ENCODE data around the gene ATG5.
"Not testable (repeated sequence)": the region's sequence is repeated elsewhere in the genome, so short reads cannot be mapped to it uniquely, and the experiment has no call there.

The ATG5 gene

DNA sequence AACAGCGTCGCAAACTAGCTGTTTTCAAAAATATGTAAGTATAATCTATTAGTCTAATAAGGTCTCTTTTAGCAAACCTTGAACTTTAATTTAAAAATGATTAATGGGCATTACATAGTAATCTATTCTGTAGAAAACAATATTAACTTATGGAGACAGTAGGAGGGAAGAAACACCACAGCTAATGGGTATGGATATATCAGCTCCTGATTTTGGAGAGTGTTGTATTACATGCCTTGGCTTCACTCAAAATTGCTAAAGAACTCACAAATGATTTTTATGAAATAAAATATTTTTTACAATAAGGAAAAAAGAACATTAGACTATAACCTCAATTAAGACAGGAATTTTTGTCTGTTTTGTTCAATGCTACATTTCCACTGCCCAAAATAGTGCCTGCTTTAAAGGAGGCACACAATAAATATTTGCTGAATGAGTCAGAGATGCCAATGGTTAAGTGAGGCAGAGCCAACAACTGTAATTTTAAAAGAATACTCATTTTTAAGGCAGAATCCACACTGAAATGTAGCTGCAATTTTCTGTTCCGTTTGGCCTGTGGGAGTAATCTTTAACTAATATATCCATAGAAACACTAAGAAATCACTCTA is 15.7 kb downstream of the ATG5 start:
- DNase-seq = no peak

DNA sequence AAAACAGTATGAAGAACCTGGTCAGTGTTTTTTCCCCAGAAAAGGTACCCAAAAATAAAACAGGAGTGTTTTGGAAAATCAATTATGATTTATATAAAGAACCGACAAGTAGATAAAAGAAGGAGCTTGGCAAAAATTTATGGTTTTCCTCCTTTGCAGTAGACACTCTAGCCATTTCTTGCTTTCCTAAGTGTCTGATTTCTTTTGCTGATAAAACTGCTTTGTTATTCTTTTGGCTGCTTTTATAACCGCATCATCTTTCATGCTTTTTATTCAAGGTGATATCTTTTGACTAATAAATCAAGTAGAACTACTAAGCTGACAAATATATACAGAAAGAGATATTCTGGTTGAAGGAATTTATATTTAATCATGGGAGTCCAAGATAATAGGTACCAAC is 16.6 kb downstream of the ATG5 start:
- DNase-seq = no peak

DNA sequence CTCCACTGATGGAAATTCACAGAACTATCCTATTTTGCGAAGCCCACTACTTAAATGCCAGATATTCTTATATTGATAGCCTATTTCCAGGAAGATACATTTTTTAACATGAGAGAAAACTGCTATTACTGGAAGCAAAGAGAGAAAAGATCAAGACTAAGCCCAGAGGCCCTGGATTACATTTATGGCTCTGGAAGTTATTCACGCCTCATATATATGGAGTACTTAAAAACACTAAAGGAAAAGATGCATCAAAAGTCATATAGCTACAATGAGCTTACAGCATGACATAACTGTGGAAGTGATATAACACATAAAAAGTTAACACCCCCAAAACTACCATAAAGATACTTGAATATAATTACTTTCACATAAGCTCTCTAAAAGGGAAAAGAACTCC is 19.8 kb downstream of the ATG5 start:
- no peak for DNase-seq

DNA sequence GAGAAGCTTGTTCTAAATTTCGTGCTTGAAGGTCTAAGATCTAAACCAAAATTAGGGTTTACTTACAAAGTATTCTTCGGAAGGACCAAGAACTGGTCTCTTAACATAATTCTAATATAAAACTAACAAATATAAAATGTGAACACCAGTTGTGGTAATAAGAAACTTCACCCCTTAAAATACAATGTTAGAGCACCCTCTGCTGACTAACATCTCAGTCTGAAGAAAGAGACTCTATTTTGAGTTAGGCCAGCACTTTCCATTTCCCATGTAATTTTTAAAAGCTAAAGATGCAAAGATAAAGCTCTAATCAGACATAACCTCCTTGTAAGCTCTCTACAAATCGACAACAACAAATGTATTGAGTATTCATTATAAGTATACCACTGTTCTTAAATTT is 24.6 kb downstream of the ATG5 start:
- DNase-seq = no peak

DNA sequence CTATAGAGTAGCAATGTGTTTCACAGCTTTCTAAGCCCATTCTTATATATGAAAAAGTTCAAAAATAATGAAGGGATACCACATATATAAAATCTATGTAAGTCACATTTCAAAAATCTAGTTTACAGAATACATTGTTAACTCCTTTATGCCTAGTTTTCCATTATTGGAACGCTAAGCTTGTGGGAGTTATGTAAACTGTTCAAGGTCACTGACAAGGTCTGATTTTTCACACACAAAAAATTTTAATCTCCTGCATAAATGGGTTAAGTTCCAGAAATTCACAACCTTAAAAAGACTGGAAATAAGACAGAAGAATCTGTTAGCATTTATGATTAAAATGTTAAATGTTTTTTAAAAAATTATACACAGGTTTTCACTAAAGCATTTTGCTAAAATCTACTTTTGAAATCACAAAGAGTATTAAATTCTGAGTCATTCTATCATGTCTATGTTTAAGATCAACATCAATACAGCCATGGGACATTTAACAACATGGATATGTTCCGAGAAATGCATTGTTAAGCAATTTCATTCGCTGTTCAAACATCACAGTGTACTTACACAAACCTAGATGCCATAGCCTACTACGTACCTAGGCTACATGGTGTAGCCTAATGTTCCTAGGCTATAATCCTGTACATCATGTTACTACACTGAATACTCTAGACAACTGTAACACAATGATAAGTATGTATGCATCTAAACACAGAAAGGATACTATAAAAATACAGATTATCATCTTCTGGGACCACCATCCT is 25.4 kb downstream of the ATG5 start:
- DNase-seq = no peak

DNA sequence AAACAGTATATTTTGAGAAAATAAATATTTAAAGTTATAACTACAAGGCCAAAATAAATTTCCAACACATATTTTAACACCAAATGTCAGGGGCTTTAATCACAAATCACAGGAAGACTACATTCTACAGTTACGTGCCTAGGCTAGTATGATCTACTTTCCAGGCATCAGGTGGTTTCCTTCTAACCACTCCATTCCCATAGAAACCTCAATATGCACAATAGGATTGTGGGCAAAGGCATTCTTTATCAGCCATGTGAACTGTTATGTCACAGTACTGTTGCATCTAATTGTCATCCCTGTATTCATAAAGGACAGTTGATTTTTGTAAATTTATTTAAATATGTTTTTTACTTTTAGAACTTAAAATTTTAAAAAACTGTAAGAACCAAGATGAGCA is 32.4 kb downstream of the ATG5 start:
- no peak for DNase-seq

DNA sequence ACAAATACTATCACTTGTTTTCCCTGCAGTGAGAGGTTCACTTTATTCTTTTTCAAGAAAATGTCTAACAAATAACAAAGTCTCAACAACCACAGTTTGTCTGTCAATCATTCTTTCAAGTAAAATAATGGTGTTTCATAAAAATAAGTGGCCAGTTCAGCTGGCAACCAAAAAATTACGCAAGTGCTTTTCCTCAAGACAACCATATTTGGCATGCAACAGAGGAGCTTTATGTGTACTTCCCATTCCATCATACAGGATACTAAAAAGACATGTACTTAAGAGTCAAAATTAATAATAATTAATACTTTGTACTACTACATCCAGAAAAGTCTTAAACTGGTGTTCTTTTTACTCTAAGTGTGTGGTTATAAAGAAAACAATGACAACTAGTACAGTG is 34.6 kb downstream of the ATG5 start:
- no peak for DNase-seq

DNA sequence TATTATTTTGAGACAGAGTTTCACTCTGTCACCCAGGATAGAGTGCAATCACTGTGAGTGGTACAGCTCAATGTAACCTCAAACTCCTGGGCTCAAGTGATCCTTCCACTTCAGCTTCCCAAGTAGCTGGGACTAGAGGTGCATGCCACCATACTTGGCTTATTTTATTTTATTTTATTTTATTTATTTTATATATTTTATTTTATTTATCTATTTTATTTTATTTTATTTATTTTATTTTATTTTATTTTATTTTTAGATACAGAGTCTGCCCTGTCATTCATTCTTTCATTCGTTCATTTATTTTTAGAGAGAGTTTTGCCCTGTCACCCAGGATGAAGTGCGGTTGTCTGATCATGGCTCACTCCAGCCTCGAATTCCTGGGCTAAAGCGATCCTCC is 35.5 kb downstream of the ATG5 start:
- no peak for DNase-seq

DNA sequence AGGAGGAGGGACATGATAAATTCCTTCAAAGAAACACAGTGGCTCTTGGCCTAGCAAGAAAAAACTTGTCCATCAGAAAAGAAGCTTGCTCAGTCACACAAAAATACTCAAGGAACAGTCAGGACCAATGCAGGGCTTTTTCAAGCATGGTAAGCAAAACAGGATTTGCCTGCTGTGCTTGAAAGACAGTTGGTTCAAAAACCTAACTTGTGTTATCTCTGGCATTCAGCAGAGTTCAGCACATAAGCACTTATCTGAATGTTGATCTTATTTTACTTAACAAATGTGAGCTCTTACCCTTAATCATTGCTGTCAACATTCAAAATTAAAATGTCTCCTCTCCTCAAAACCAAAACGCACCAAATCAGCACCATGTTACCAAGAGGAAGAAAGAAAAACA is 38.3 kb downstream of the ATG5 start:
- DNase-seq = no peak

DNA sequence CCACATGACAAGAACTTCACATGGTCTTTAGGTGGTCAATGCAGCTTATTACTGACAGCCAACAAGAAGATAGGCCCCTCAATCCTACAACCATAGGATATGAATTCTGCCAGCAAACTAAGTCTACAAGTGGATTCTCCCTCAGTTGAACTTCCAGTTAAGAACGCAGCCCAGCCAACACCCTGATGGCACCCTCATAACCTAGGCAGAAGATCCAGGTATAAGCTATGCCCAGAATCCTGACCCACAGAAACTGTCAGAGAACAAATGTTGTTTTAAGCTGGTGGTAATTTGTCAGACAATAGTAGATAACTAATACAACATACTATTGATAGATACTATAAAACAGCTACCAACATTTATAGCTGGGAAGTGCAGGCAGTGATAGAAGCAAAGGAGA is 38.8 kb downstream of the ATG5 start:
- no peak for DNase-seq

DNA sequence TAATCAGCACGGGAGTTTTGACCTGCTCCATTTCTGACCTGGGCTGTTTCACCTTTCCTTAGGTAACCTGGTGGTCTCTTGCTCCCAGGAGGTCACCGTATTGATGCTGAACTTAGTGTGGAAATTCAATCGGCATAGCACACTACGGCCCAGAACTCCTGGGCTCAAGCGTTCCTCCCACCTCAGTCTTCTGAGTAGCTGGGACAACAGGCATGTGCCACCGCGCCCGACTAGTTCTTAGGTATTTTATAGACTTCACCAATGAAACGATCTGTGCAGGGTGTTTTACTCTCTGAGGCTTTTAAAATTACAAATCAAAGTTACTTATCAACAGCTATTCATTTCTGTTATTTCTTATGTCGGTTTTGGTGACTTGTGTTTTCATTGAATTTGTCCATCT is 42.1 kb downstream of the ATG5 start:
- DNase-seq = no peak

DNA sequence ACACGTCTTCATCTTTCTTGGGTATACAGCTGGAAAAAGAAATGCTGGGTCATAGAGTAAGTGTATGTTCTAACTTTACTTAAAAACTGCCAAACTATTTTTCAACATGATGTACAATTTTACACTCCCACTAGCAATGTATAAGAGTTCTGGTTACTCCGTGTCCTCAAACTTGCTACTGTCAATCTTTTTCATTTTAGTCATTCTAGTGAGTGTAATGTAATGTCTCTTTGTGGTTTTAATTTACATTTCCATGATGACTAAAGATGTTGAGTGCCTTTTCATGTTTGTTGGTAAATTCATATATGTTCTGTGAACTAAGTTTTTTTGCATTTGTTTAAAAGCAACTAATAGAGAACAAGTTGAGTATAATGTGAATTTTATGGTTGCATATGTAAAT is 43.9 kb downstream of the ATG5 start:
- DNase-seq = no peak

DNA sequence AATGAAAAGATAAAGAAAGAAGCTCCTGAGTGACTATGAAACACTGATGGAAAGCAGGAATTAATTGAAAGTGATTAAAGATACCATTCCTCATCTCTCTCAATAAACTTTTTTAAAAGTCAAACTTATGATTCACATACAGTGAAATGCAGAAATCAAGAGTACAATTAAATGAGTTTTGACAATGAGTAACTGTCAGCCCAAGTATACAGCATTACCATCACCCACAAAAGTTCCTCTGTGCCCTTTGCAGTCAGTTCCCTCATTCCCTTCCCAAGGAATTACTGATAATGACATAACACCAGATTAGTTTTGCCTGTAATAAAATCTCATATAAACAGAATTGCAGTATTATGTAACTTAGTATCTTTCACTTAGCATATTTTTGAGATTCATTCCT is 44.5 kb downstream of the ATG5 start:
- no peak for DNase-seq

DNA sequence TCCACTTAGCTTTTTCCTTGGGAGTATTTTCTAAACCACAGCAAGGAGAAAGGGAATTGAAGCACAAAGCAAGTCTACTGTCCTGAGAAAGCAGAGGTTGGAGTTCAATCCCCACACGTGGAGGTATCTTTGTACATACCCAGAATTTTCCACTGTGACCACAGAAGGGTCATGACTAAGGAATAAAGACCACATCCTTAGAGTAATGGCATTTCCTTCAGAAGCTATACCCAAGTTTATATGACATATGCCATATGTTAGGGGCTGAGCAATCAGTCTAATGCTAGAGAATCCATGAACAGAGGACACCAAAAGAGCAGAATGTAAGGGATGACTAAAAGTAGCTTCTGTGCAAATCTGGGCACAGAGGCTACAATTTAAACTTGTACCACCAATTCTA is 46.4 kb downstream of the ATG5 start:
- DNase-seq = no peak

DNA sequence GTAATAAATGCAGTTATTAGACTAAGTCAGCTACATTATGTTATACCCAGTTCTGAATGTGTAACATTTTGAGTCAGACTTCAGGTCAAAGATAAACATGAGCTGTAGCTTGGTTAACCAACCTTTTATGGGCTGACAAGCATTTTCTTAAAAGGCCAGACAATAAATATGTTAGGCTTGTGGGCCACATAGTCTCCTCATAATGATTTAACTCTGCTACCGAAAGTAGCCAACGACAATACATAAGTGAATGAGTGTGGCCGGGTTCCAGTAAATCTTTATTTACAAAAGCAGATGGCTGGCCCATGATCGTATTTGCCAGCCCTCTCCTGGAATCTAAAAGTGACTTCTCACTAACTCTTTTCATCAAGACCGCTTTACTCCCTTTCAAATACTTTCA is 49.9 kb downstream of the ATG5 start:
- no peak for DNase-seq

DNA sequence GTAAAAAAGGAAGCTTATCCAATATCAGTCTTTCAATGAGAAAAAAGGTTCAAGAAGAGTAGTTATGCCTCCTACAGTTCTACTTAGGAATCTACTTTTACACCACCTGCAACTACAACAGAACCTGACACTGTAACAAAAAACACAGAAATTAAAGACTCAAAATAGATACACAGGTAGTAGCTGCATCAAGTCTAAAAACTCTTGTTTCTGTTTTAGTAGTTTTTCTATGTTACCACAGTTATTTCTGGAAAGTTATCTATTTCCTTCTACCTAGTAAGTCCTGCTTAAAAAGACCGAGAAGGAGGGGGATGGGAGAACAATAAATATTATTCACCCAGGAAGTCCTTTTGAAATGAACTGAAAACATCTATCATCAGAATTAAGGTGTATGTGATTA is 52.5 kb downstream of the ATG5 start:
- DNase-seq = no peak

DNA sequence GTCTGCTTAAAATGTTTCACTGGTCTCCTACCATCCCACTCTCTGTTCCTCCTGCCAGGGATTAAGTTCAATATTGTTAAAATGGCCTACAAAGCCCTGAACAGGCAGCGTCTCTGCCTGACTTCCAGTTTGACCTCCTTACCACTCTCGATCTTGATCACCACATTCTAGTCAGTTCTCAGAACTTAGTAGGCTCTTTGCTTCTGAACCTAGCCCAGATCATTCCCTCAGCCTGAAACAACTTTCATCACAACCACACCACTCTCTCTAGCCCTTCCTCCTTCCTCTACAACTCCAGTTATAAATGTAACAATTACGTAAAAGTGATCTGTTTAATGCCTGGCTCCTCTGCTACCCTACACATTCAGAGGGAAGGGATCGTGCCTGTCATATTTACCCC is 53.3 kb downstream of the ATG5 start:
- DNase-seq = no peak

DNA sequence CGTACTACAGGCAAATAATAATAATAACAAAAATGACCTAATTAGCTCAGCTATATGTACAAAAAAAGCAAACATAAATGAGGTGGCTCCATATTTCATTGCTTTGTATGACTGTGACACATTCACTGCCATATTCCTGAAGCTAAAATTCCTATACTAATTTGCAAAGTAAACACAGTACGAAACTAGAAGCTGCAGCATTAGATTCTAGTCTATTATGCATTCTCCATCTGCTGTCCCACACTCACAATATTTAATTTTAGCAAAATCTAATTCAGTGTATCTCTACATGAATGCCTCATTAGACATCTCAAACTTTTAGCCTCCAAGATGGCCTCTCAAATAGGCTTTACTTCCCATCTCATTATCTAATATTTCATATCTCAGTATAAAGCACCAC is 55.1 kb downstream of the ATG5 start:
- no peak for DNase-seq

DNA sequence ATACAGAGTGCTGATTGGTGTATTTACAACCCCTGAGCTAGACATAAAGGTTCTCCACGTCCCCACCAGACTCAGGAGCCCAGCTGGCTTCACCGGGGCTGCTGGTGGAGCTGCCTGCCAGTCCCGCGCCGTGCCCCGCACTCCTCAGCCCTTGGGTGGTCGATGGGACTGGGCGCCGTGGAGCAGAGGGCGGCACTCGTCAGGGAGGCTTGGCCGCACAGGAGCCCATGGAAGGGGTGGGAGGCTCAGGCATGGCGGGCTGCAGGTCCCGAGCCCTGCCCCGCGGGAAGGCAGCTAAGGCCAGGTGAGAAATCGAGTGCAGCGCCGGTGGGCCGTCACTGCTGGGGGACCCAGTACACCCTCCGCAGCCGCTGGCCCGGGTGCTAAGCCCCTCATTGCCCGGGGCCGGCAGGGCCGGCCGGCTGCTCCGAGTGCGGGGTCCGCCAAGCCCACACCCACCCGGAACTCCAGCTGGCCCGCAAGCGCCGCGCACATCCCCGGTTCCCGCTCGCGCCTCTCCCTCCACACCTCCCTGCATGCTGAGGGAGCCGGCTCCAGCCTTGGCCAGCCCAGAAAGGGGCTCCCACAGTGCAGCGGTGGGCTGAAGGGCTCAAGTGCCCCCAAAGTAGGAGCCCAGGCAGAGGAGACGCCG is 56.2 kb downstream of the ATG5 start:
- DNase-seq = not testable (repeated sequence)

DNA sequence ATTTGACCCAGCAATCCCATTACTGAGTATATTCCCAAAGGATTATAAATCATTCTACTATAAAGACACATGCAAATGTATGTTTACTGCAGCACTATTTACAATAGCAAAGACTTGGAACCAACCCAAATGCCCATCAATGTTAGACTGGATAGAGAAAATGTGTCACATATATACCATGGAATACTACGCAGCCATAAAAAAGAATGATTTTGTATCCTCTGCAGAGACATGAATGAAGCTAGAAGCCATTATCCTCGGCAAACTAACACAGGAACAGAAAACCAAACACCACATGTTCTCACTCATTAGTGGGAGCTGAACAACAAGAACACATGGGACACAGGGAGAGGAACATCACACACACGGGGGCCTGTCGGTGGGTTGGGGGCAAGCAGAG is 57.1 kb downstream of the ATG5 start:
- DNase-seq = not testable (repeated sequence)

DNA sequence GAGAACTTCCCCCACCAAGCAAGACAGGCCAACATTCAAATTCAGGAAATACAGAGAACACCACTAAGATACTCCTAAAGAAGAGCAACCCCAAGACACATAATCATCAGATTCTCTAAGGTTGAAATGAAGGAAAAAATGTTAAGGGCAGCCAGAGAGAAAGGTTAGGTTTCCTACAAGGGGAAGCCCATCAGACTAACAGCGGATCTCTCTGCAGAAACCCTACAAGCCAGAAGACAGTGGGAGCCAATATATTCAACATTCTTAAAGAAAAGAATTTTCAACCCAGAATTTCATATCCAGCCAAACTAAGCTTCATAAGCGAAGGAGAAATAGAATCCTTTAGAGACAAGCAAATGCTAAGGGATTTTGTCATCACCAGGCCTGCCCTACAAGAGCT is 61.1 kb downstream of the ATG5 start:
- DNase-seq = not testable (repeated sequence)

DNA sequence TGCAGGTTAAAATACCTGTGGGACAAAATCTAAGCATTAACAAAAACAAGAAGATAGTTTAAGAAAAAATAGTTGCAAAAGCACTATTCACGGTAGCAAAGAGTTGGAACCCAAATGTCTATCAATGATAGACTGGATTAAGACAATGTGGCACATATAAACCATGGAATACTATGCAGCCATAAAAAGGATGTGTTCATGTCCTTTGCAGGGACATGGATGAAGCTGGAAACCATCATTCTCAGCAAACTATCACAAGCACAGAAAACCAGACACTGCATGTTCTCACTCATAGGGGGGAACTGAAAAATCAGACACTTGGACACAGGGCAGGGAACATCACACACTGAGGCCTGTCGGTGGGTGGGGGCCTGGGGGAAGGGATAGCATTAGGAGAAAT is 65.8 kb downstream of the ATG5 start:
- DNase-seq = not testable (repeated sequence)

DNA sequence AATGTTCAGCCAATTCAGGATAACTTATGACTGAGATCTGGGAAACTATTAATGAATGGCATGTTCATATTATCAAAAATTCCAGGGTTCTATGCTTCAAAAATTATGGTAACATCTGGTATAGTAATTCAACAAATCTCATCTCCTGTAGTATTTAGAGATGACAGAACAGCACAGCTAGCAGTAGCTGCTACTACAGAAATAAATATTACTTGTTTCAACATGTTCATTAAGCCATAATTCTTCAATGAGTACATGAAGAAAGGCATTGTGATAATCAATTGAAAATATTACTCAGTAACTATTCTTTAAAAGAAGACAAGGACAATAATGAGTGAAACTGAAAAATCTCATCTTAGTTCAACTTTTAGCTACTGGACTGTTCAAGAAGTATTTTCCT is 66.8 kb downstream of the ATG5 start:
- no peak for DNase-seq

DNA sequence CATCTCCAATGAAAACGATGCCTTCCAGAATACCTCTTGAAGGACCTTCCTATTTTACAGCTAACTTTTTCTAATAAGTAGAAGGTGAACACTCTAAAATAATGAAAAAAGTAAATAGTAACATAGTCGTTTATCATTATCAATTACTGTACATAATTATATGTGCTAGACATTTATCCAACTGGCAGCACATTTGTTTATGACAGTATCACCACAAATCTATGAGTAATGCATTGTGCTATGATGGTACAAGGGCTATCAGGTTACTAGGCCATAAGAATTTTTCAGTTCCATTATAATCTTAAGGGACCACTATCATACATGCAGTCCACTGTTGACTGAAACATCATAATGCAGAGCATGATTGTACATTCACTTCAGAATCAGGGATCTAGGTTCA is 68.4 kb downstream of the ATG5 start:
- no peak for DNase-seq

Data from NCI-H187 (cell line).